CD14-positive monocyte (primary cell): ENCODE data around the gene PDGFD. TPM values are rescaled to one million over a fixed set of nuclear protein-coding genes. Genes with fewer than 3 reads are reported as not detected.

Source experiments
- DNase-seq, 3 donors: peaks; one replicate each; pipeline ENCODE4 v3.0.0-alpha.2; 2011 to 2022
- H2AFZ ChIP-seq: 2 replicates; pipeline ENCODE4 v1.6.0; 2012; ENCODE audit warnings: mild to moderate bottlenecking, low read depth, low read length, inconsistent platforms; ENCODE audit not compliant: insufficient read depth, poor library complexity, severe bottlenecking
- H3K27ac ChIP-seq, 2 donors: 1 replicate in 1 of 2; 2 replicates in 1 of 2; pipeline ENCODE4 v1.5.1; 2012 to 2013; ENCODE audit warnings: low read length in 2 of 2, control low read depth in 1 of 2, inconsistent platforms in 1 of 2, low read depth in 1 of 2, mild to moderate bottlenecking in 1 of 2
- H3K27me3 ChIP-seq, 2 donors: one replicate each; pipeline versions ENCODE4 v1.6.0 to v1.6.1; 2011 to 2013; ENCODE audit warnings: low read length in 2 of 2; ENCODE audit not compliant: control insufficient read depth in 2 of 2, insufficient read depth in 2 of 2
- H3K36me3 ChIP-seq, 2 donors: replicated peaks in 1 of 2; 1 replicate in 1 of 2; 2 replicates in 1 of 2; pipeline versions ENCODE4 v1.5.1 to v1.6.1; 2012 to 2013; ENCODE audit warnings: low read length in 2 of 2, control low read depth in 1 of 2, inconsistent platforms in 1 of 2, mild to moderate bottlenecking in 1 of 2; ENCODE audit not compliant: insufficient read depth in 2 of 2, control insufficient read depth in 1 of 2
- H3K4me1 ChIP-seq, 2 donors: 1 replicate in 1 of 2; 2 replicates in 1 of 2; pipeline versions ENCODE4 v1.5.1 to v1.6.1; 2012 to 2013; ENCODE audit warnings: low read length in 2 of 2, control low read depth in 1 of 2, inconsistent platforms in 1 of 2, mild to moderate bottlenecking in 1 of 2, moderate library complexity in 1 of 2; ENCODE audit not compliant: insufficient read depth in 2 of 2, control insufficient read depth in 1 of 2
- H3K4me2 ChIP-seq: replicated peaks from 2 replicates; pipeline ENCODE3; 2012; ENCODE audit warnings: low read length, moderate library complexity, mild to moderate bottlenecking; ENCODE audit not compliant: poor library complexity, severe bottlenecking; ENCODE audit errors: extremely low read depth
- H3K4me3 ChIP-seq, 3 experiments: fragments of 200-600 bp in 1 of 3; sonication (generic) in 1 of 3; replicated peaks in 1 of 3; 1 replicate in 2 of 3; 2 replicates in 1 of 3; pipeline ENCODE4 v1.5.1; 2011 to 2013; ENCODE audit warnings: low read length in 3 of 3, mild to moderate bottlenecking in 3 of 3, control low read depth in 2 of 3, low read depth in 2 of 3, inconsistent platforms in 1 of 3, moderate library complexity in 1 of 3
- H3K79me2 ChIP-seq: 2 replicates; pipeline ENCODE4 v1.6.0; 2012; ENCODE audit warnings: mild to moderate bottlenecking, control low read depth, inconsistent platforms, low read length, moderate library complexity; ENCODE audit not compliant: insufficient read depth
- H3K9ac ChIP-seq: 2 replicates; pipeline ENCODE4 v1.6.0; 2017; ENCODE audit warnings: low read length, mild to moderate bottlenecking; ENCODE audit not compliant: insufficient read depth, poor library complexity, severe bottlenecking
- H3K9me3 ChIP-seq, 2 donors: replicated peaks in 1 of 2; 1 replicate in 1 of 2; 2 replicates in 1 of 2; pipeline versions ENCODE4 v1.5.1 to v1.6.1; 2012 to 2013; ENCODE audit warnings: low read length in 2 of 2, control low read depth in 1 of 2; ENCODE audit not compliant: control insufficient read depth in 1 of 2, insufficient read depth in 1 of 2
- H4K20me1 ChIP-seq: 2 replicates; pipeline ENCODE4 v1.6.0; 2012; ENCODE audit warnings: mild to moderate bottlenecking, low read length, control low read depth, moderate library complexity; ENCODE audit not compliant: insufficient read depth
- H3K27ac Mint-ChIP-seq, 7 donors: one replicate each; pipeline ENCODE4 v1.8.0; 2020; ENCODE audit warnings: mild to moderate bottlenecking in 7 of 7, mixed read lengths in 7 of 7, moderate library complexity in 6 of 7, inconsistent platforms in 2 of 7
- H3K27me3 Mint-ChIP-seq, 3 donors: one replicate each; pipeline ENCODE4 v1.8.0; 2021 to 2022; ENCODE audit warnings: low read depth in 3 of 3, mild to moderate bottlenecking in 3 of 3, mixed read lengths in 3 of 3, moderate library complexity in 3 of 3, inconsistent platforms in 1 of 3
- H3K36me3 Mint-ChIP-seq, 2 donors: one replicate each; pipeline ENCODE4 v1.8.0; 2020; ENCODE audit warnings: mixed read lengths in 2 of 2, inconsistent platforms in 1 of 2, mild to moderate bottlenecking in 1 of 2
- H3K4me1 Mint-ChIP-seq: one replicate; pipeline ENCODE4 v1.8.0; 2020; ENCODE audit warnings: mild to moderate bottlenecking, mixed read lengths
- H3K4me3 Mint-ChIP-seq, 2 donors: one replicate each; pipeline ENCODE4 v1.8.0; 2020; ENCODE audit warnings: mild to moderate bottlenecking in 2 of 2, mixed read lengths in 2 of 2, moderate library complexity in 1 of 2
- H3K9me3 Mint-ChIP-seq, 7 donors: one replicate each; pipeline ENCODE4 v1.8.0; 2020 to 2022; ENCODE audit warnings: mixed read lengths in 7 of 7, mild to moderate bottlenecking in 6 of 7, moderate library complexity in 6 of 7, inconsistent platforms in 2 of 7
- WGBS: methylation state at CpG from one replicate; pipeline ENCODE4 v1.1.5; 2013; ENCODE audit warnings: missing lambda C conversion rate; ENCODE audit not compliant: insufficient coverage; 5-methylcytosine and 5-hydroxymethylcytosine counted together
- intact Hi-C, 2 donors: fragments of 100-400 bp; cut with micrococcal nuclease; formaldehyde crosslinking; loops; one replicate each; pipeline versions ENCODE4 v1.15.0 to v1.15.1; 2023
- polyA plus RNA-seq, 3 donors: library from polyadenylated mRNA; depleted of rRNA in 1 of 3; unstranded in 2 of 3; stranded (reverse) in 1 of 3; fragments of 300-500 nt in 2 of 3; fragments of >200 nt in 1 of 3; fragmentation: Illumina TruSeq in 2 of 3; gene quantifications; 1 replicate in 2 of 3; 2 replicates in 1 of 3; pipeline ENCODE4 v1.2.3, GENCODE V29; 2012 to 2021
- TF ChIP-seq, protein P1 (sequence below): fragments of 200-600 bp; IDR thresholded peaks from one replicate; pipeline ENCODE4 v1.8.0; 2022; ENCODE audit warnings: antibody characterized with exemption, mild to moderate bottlenecking

The PDGFD gene
- polyA plus RNA-seq, 3 donors, result 0.05 to 0.15 TPM; not detected in 1

DNA sequence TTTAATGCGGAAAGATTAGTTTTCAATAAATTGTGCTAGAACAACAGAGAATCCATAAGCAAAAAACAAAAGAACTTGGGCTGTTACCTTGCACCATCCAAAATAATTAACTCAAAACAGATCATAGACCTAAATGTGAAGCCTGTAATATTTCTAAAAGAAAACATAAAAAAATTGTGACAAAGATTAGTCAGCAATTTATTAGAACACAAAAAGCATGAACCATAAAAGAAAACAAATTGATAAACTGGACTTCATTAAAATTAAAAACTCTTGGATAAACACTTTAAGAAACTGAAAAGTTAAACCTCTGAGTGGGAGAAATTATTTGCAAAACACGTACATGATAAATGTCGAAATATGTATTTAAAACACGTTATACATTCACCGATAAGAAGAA lies 106.0 kb downstream of the PDGFD start:
- no peaks in the 10 kb centered on the region for H3K79me2 ChIP-seq
- no peak overlapping the region for H3K4me2 ChIP-seq
- Mint-ChIP-seq H3K27me3 (no peaks in the 10 kb centered on the region), H3K36me3 (no peaks in the 10 kb centered on the region), H3K9me3 (no peaks in the 10 kb centered on the region), H3K4me1 (peaks cover 41% of the 10 kb centered on the region), H3K4me3 (no peak overlapping the region), H3K27ac (no peak overlapping the region)
- H4K20me1 ChIP-seq, result no peaks in the 10 kb centered on the region
- WGBS, result no CpG with 5 or more reads among the region's 5 CpGs
- H3K27ac ChIP-seq, result no peak overlapping the region
- peaks cover 35 to 37% of the 10 kb centered on the region in 2 donors for H3K4me1 ChIP-seq
- no peaks in the 10 kb centered on the region for H3K27me3 ChIP-seq
- DNase-seq, result no peak
- TF ChIP-seq, protein P1, sequence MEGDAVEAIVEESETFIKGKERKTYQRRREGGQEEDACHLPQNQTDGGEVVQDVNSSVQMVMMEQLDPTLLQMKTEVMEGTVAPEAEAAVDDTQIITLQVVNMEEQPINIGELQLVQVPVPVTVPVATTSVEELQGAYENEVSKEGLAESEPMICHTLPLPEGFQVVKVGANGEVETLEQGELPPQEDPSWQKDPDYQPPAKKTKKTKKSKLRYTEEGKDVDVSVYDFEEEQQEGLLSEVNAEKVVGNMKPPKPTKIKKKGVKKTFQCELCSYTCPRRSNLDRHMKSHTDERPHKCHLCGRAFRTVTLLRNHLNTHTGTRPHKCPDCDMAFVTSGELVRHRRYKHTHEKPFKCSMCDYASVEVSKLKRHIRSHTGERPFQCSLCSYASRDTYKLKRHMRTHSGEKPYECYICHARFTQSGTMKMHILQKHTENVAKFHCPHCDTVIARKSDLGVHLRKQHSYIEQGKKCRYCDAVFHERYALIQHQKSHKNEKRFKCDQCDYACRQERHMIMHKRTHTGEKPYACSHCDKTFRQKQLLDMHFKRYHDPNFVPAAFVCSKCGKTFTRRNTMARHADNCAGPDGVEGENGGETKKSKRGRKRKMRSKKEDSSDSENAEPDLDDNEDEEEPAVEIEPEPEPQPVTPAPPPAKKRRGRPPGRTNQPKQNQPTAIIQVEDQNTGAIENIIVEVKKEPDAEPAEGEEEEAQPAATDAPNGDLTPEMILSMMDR, result no peak
- H3K36me3 ChIP-seq, result no peaks in the 10 kb centered on the region
- H3K4me3 ChIP-seq, result no peak overlapping the region
- intact Hi-C loops, result no loop called here
- no peaks in the 10 kb centered on the region for H3K9me3 ChIP-seq
- no peak overlapping the region for H3K9ac ChIP-seq
- H2AFZ ChIP-seq, result no peak overlapping the region

- no peaks in the 10 kb centered on the region for H3K9me3 Mint-ChIP-seq
- no peak overlapping the region for H3K27ac Mint-ChIP-seq
- WGBS, result no CpG with 5 or more reads among the region's 1 CpG
- no peaks in the 10 kb centered on the region for H4K20me1 ChIP-seq
- DNase-seq, result no peak
- H3K27me3 ChIP-seq, result no peaks in the 10 kb centered on the region
- H3K9me3 ChIP-seq, result no peaks in the 10 kb centered on the region
- no peak overlapping the region for H3K4me2 ChIP-seq
- TF ChIP-seq, protein P1, result no peak
- peaks cover 24% of the 10 kb centered on the region for H3K4me1 Mint-ChIP-seq
- no peak overlapping the region for H2AFZ ChIP-seq
- no peak overlapping the region for H3K9ac ChIP-seq
- H3K4me3 Mint-ChIP-seq, result no peak overlapping the region
- no peak overlapping the region for H3K27ac ChIP-seq
- no peak overlapping the region for H3K4me3 ChIP-seq
- no peaks in the 10 kb centered on the region for H3K36me3 Mint-ChIP-seq
- peaks cover 14 to 17% of the 10 kb centered on the region in 2 donors for H3K4me1 ChIP-seq
- no peaks in the 10 kb centered on the region for H3K36me3 ChIP-seq
- intact Hi-C loops, result no loop called here
- no peaks in the 10 kb centered on the region for H3K79me2 ChIP-seq
- no peaks in the 10 kb centered on the region for H3K27me3 Mint-ChIP-seq
Measured at GRCh38 chr11:104055596-104055995, 108.4 kb downstream of the PDGFD start.
